ENCODE results near the gene ZMYND8. TPM values are rescaled to one million over a fixed set of nuclear protein-coding genes. Genes with fewer than 3 reads are reported as not detected.

Gene ZMYND8
- total and polyA plus RNA-seq, 2 of the 8 experiments (the other 6 are each of a cell fraction or from before 2014, with no cell fraction given) = 50.5 to 163 TPM

- 0 out of 3 replicates have a peak, but pooled peaks of 1 of the 2 experiments have one; percentile 6 for TF ChIP-seq EP300 (IDR thresholded peaks at IDR 0.05; ENCODE audit: borderline replicate concordance in 1 of 2, low read depth in 2 of 2, low read length in 2 of 2)
- no peak for TF ChIP-seq EGR1 (IDR thresholded peaks at IDR 0.05; ENCODE audit: borderline replicate concordance, low read depth, low read length)
- TF ChIP-seq CHD2 (IDR thresholded peaks at IDR 0.05; ENCODE audit: low read length) = no peak
- TF ChIP-seq SIX5 (IDR thresholded peaks at IDR 0.05; ENCODE audit: low read depth, low read length) = no peak
- no peak for TF ChIP-seq SIN3A (conservative IDR thresholded peaks at IDR 0.05 in 1 of 2, IDR thresholded peaks at IDR 0.05 in 1 of 2; ENCODE audit: low read depth in 1 of 2, low read length in 2 of 2)
- TF ChIP-seq RXRA (IDR thresholded peaks at IDR 0.05; ENCODE audit: insufficient read depth, low read depth, low read length) = no peak
- TF ChIP-seq SP4 (IDR thresholded peaks at IDR 0.05; ENCODE audit: low read length) = no peak
- no peak for TF ChIP-seq RBBP5 (IDR thresholded peaks at IDR 0.05; ENCODE audit: borderline replicate concordance, low read depth, low read length)
- no peak for TF ChIP-seq SAP30 (IDR thresholded peaks at IDR 0.05; ENCODE audit: insufficient read depth, insufficient replicate concordance, low read length)
- TF ChIP-seq EZH2 (IDR thresholded peaks at IDR 0.05; ENCODE audit: low read depth, low read length, severe bottlenecking) = no peak
- TF ChIP-seq HDAC6 (IDR thresholded peaks at IDR 0.05; ENCODE audit: low read depth, low read length) = no peak
- no peak for TF ChIP-seq TCF12 (IDR thresholded peaks at IDR 0.05; ENCODE audit: low read depth, low read length)
- TF ChIP-seq JUN (IDR thresholded peaks at IDR 0.05; ENCODE audit: low read depth, low read length) = no peak
- TF ChIP-seq BCL11A (IDR thresholded peaks at IDR 0.05; ENCODE audit: low read depth in 2 of 2, low read length in 2 of 2) = no peak
- no peak for TF ChIP-seq FOSL1 (IDR thresholded peaks at IDR 0.05; ENCODE audit: insufficient read depth, low read depth, low read length)
- TF ChIP-seq E2F6 (IDR thresholded peaks at IDR 0.05) = no peak
- TF ChIP-seq NANOG (IDR thresholded peaks at IDR 0.05; ENCODE audit: insufficient read depth, low read depth, low read length, poor library complexity, severe bottlenecking) = no peak
- TF ChIP-seq TAF7 (optimal IDR thresholded peaks at IDR 0.05; ENCODE audit: borderline replicate concordance, low read depth, low read length) = no peak
- no peak for TF ChIP-seq TEAD4 (IDR thresholded peaks at IDR 0.05; ENCODE audit: low read depth, low read length)
- no peak for TF ChIP-seq PHF8 (conservative IDR thresholded peaks at IDR 0.05; ENCODE audit: low read depth, low read length)
- no peak for TF ChIP-seq BRCA1 (IDR thresholded peaks at IDR 0.05; ENCODE audit: low read depth, low read length)
- TF ChIP-seq CHD1 (IDR thresholded peaks at IDR 0.05; ENCODE audit: low read depth, low read length) = no peak
Measured at GRCh38 chr20:47360297-47361056, 4.0 kb upstream of the ZMYND8 start (continued).

Data from H1 (cell line).